ENCODE measurements around the gene SLC26A11.

SLC26A11 gene

DNA sequence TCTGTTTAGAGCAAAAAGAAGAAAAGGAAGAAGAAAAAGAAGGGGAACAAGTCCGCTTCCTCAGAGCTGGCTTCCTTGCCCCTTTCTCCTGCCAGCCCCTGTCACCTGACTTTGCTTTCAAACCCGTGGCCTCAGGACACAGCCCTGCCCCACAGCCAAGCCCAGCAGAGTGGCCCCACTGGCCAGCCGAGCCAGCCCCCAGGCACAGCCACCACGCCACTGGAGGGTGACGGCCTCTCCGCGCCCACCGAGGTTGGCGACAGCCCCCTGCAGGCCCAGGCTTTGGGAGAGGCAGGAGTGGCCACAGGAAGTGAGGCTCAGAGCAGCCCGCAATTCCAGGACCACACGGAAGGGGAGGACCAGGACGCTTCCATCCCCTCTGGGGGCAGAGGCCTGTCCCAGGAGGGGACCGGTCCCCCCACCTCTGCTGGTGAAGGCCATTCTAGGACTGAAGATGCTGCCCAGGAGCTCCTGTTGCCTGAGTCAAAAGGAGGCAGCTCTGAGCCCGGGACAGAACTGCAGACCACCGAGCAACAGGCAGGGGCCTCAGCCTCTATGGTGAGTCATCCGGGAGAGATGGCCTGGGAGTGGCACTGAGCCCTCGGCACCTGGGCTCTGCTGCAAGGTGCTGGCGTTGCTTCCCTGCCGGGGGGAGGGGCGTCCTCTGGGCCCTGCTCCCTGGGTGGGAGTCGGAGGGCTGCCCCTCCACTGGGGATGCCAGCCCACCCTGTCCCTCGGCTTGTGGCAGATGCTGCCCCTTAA is 67.8 kb downstream of the SLC26A11 start:
- Histone ChIP-seq H4K20me1 (ENCODE audit: control insufficient read depth, insufficient read depth, low read depth, low read length) (no peaks in the 10 kb centered on the region), H3K4me1 (ENCODE audit: control insufficient read depth, low read length) (no peaks in the 10 kb centered on the region), H3K27ac (ENCODE audit: low read depth, low read length) (no peak overlapping the region), H3K9me2 (replicated peaks; ENCODE audit: control insufficient read depth, low read length) (no peaks in the 10 kb centered on the region), H3K36me3 (ENCODE audit: control insufficient read depth, low read length) (no peaks in the 10 kb centered on the region), H3K4me2 (ENCODE audit: low read length) (no peak overlapping the region), H3K27me3 (ENCODE audit: control insufficient read depth, low read length) (no peaks in the 10 kb centered on the region), H3K4me3 (ENCODE audit: low read length) (no peak overlapping the region), H3F3A (ENCODE audit: control insufficient read depth, insufficient read depth) (no peaks in the 10 kb centered on the region), H3K79me2 (ENCODE audit: control insufficient read depth, low read length) (no peaks in the 10 kb centered on the region), H3K9me3 (ENCODE audit: control insufficient read depth, insufficient read depth, low read length) (no peaks in the 10 kb centered on the region)
- TF ChIP-seq EZH2phosphoT487 (IDR thresholded peaks at IDR 0.05; ENCODE audit: borderline replicate concordance, low read length) = no peak

- H3K79me2 ChIP-seq (ENCODE audit: control insufficient read depth, low read length) = no peaks in the 10 kb centered on the region
- no peak overlapping the region for H3K4me3 ChIP-seq (ENCODE audit: low read length)
- H3K9me3 ChIP-seq (ENCODE audit: control insufficient read depth, insufficient read depth, low read length) = no peaks in the 10 kb centered on the region
- no peaks in the 10 kb centered on the region for H3F3A ChIP-seq (ENCODE audit: control insufficient read depth, insufficient read depth)
- no peaks in the 10 kb centered on the region for H3K27me3 ChIP-seq (ENCODE audit: control insufficient read depth, low read length)
- no peaks in the 10 kb centered on the region for H3K36me3 ChIP-seq (ENCODE audit: control insufficient read depth, low read length)
- H3K4me2 ChIP-seq (ENCODE audit: low read length) = no peak overlapping the region
- H3K27ac ChIP-seq (ENCODE audit: low read depth, low read length) = no peak overlapping the region
- TF ChIP-seq EZH2phosphoT487 (IDR thresholded peaks at IDR 0.05; ENCODE audit: borderline replicate concordance, low read length) = no peak
- TF ChIP-seq, protein P1, sequence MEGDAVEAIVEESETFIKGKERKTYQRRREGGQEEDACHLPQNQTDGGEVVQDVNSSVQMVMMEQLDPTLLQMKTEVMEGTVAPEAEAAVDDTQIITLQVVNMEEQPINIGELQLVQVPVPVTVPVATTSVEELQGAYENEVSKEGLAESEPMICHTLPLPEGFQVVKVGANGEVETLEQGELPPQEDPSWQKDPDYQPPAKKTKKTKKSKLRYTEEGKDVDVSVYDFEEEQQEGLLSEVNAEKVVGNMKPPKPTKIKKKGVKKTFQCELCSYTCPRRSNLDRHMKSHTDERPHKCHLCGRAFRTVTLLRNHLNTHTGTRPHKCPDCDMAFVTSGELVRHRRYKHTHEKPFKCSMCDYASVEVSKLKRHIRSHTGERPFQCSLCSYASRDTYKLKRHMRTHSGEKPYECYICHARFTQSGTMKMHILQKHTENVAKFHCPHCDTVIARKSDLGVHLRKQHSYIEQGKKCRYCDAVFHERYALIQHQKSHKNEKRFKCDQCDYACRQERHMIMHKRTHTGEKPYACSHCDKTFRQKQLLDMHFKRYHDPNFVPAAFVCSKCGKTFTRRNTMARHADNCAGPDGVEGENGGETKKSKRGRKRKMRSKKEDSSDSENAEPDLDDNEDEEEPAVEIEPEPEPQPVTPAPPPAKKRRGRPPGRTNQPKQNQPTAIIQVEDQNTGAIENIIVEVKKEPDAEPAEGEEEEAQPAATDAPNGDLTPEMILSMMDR (IDR thresholded peaks at IDR 0.05; ENCODE audit: low read depth, low read length, poor library complexity, severe bottlenecking) = no peak
- H4K20me1 ChIP-seq (ENCODE audit: control insufficient read depth, insufficient read depth, low read depth, low read length) = no peaks in the 10 kb centered on the region
- no peaks in the 10 kb centered on the region for H3K4me1 ChIP-seq (ENCODE audit: control insufficient read depth, low read length)
- H3K9me2 ChIP-seq (replicated peaks; ENCODE audit: control insufficient read depth, low read length) = no peaks in the 10 kb centered on the region
These were observed 69.4 kb downstream of the SLC26A11 start for GRCh38 chr17:80289616-80290015.

DNA sequence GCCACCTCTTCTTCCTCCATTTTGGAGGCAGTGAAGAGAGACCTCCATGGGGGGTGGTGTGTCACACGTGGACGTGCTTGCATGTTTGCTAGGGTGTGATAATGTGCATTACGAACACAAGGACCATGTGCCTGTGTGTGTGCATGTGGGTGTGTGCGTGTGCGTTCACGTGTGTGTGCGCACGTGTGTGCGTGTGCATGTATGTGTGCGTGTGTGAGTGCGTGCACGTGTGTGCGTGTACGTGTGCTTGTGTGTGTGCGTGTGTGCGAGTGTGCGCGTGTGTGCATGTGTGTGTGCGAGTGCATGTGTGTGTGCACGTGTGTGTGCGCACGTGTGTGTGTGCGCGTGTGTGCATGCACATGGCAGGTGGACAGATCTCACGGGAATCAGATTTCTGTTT is 69.9 kb downstream of the SLC26A11 start:
- Histone ChIP-seq H4K20me1 (ENCODE audit: control insufficient read depth, insufficient read depth, low read depth, low read length) (no peaks in the 10 kb centered on the region), H3K79me2 (ENCODE audit: control insufficient read depth, low read length) (no peaks in the 10 kb centered on the region), H3K36me3 (ENCODE audit: control insufficient read depth, low read length) (no peaks in the 10 kb centered on the region), H3K4me2 (ENCODE audit: low read length) (no peak overlapping the region), H3K9me2 (replicated peaks; ENCODE audit: control insufficient read depth, low read length) (no peaks in the 10 kb centered on the region), H3K27ac (ENCODE audit: low read depth, low read length) (no peak overlapping the region), H3K9me3 (ENCODE audit: control insufficient read depth, insufficient read depth, low read length) (no peaks in the 10 kb centered on the region), H3F3A (ENCODE audit: control insufficient read depth, insufficient read depth) (no peaks in the 10 kb centered on the region), H3K4me3 (ENCODE audit: low read length) (no peak overlapping the region), H3K27me3 (ENCODE audit: control insufficient read depth, low read length) (no peaks in the 10 kb centered on the region), H3K4me1 (ENCODE audit: control insufficient read depth, low read length) (no peaks in the 10 kb centered on the region)
- no peak for TF ChIP-seq EZH2phosphoT487 (IDR thresholded peaks at IDR 0.05; ENCODE audit: borderline replicate concordance, low read length)
- TF ChIP-seq, protein P1 (IDR thresholded peaks at IDR 0.05; ENCODE audit: low read depth, low read length, poor library complexity, severe bottlenecking) = no peak

DNA sequence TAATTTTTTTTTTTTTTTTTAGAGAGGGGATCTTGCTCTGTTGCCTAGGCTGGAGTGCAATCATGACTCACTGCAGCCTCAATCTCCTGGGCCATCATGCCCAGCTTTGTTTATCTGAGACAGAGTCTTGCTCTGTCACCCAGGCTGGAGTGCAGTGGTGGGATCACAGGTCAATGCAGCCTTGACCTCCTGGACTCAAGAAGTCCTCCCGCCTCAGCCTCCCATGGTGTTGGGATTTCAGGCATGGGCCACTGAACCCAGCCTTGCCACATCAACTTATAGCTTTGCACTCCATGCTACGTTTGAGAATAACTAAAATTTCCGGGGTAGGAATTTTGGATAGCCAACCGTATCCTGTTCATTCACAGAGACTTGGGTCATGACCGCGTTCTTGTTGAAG is 71.0 kb downstream of the SLC26A11 start:
- Histone ChIP-seq H3K36me3 (ENCODE audit: control insufficient read depth, low read length) (no peaks in the 10 kb centered on the region), H3K4me3 (ENCODE audit: low read length) (no peak overlapping the region), H3K27ac (ENCODE audit: low read depth, low read length) (no peak overlapping the region), H3K79me2 (ENCODE audit: control insufficient read depth, low read length) (no peaks in the 10 kb centered on the region), H4K20me1 (ENCODE audit: control insufficient read depth, insufficient read depth, low read depth, low read length) (no peaks in the 10 kb centered on the region), H3K27me3 (ENCODE audit: control insufficient read depth, low read length) (no peaks in the 10 kb centered on the region), H3K9me3 (ENCODE audit: control insufficient read depth, insufficient read depth, low read length) (no peaks in the 10 kb centered on the region), H3F3A (ENCODE audit: control insufficient read depth, insufficient read depth) (no peaks in the 10 kb centered on the region), H3K4me1 (ENCODE audit: control insufficient read depth, low read length) (no peaks in the 10 kb centered on the region), H3K4me2 (ENCODE audit: low read length) (no peak overlapping the region), H3K9me2 (replicated peaks; ENCODE audit: control insufficient read depth, low read length) (no peaks in the 10 kb centered on the region)
- no peak for TF ChIP-seq EZH2phosphoT487 (IDR thresholded peaks at IDR 0.05; ENCODE audit: borderline replicate concordance, low read length)
- TF ChIP-seq, protein P1 (IDR thresholded peaks at IDR 0.05; ENCODE audit: low read depth, low read length, poor library complexity, severe bottlenecking) = no peak

Data from DOHH2 (cell line).